ENCODE results near the gene TMEM134. TPM values are rescaled to one million over a fixed set of nuclear protein-coding genes. Genes with fewer than 3 reads are reported as not detected.
A peak's percentile ranks its signal among the peaks of the same experiment; 100 is the strongest.

Gene TMEM134
- total and polyA plus RNA-seq, 2 of the 4 experiments (the other 2 are of a cell fraction), result 12.5 to 55.0 TPM

DNA sequence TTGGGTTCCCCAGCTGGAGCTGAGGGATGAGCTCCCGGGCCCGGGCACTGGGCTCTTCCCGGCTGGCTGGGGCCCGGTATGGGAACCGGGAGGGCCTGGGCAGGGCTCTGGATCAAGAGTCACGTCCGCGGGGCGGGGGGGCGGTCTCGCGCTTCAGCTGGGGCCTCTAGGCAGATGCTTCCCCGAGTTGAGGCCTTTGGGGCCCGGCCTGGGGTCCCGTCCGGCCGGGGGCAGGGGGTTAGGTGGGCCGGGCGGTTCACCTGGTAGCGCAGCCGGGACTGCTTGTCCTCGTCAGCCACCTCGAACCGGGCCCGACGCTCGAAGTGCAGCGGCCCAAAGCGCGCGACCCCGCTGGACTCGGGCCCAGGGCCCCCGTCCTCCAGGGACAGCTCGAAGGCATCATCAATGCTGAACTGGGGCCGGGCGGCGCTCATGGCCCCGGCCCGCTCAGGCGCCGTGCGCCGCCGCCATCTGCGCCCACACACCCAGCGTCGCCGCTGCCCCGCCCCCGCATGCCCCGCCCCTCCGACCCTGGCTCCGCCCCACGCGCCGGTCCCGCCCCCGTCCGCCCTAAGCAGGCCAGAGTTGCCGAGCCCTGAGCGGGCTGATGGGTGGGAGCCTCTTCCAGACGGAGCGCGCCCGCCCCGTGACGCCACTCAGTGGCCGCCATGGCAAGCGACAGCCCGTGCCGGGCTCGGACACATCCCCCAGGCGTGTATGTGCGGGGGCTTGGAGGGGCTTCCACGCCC is at the start of gene TMEM134 (continued):
- TF ChIP-seq, protein P1, sequence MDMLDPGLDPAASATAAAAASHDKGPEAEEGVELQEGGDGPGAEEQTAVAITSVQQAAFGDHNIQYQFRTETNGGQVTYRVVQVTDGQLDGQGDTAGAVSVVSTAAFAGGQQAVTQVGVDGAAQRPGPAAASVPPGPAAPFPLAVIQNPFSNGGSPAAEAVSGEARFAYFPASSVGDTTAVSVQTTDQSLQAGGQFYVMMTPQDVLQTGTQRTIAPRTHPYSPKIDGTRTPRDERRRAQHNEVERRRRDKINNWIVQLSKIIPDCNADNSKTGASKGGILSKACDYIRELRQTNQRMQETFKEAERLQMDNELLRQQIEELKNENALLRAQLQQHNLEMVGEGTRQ (IDR thresholded peaks at IDR 0.05; ENCODE audit: low read depth, low read length), result peak; percentile 59; the same call in 1 of the 2 replicates
- TF ChIP-seq, protein P2, sequence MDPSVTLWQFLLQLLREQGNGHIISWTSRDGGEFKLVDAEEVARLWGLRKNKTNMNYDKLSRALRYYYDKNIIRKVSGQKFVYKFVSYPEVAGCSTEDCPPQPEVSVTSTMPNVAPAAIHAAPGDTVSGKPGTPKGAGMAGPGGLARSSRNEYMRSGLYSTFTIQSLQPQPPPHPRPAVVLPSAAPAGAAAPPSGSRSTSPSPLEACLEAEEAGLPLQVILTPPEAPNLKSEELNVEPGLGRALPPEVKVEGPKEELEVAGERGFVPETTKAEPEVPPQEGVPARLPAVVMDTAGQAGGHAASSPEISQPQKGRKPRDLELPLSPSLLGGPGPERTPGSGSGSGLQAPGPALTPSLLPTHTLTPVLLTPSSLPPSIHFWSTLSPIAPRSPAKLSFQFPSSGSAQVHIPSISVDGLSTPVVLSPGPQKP (IDR thresholded peaks at IDR 0.05; ENCODE audit: borderline replicate concordance, low read depth, low read length), result no peak
- TF ChIP-seq MXI1 (IDR thresholded peaks at IDR 0.05; ENCODE audit: borderline replicate concordance, low read depth, low read length) (peak; percentile 76; the same call in 1 of the 2 replicates), CHD1 (IDR thresholded peaks at IDR 0.05; ENCODE audit: low read depth, low read length) (no peak)

All from IMR-90 (cell line).